ENCODE results near the gene LIPC.

Gene LIPC

DNA sequence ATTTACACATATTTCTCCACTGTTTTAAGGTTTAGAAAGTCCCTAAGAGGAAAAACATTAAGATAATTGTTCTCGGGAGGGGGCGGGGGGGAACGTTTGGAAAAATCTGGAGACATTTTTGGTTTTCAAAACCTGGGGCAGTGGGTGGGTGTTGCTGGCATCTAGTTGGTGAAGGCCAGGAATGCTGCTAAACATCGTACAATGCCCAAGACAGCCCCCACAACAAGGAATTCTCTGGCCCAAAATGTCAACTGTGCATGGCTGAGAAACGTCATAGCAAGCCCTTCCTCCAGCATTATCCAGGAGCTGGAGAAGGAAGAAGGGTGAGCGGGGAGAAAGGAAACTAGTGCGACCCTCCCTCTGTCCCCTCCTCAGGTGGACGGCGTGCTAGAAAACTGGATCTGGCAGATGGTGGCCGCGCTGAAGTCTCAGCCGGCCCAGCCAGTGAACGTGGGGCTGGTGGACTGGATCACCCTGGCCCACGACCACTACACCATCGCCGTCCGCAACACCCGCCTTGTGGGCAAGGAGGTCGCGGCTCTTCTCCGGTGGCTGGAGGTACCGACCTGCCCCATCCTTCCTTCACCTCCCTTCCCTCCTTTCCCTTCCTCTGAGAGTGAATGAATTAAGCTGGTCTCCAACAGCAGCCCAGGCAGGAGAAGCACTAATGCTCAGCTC is 109.8 kb downstream of the LIPC start:
- TF ChIP-seq, protein P1, sequence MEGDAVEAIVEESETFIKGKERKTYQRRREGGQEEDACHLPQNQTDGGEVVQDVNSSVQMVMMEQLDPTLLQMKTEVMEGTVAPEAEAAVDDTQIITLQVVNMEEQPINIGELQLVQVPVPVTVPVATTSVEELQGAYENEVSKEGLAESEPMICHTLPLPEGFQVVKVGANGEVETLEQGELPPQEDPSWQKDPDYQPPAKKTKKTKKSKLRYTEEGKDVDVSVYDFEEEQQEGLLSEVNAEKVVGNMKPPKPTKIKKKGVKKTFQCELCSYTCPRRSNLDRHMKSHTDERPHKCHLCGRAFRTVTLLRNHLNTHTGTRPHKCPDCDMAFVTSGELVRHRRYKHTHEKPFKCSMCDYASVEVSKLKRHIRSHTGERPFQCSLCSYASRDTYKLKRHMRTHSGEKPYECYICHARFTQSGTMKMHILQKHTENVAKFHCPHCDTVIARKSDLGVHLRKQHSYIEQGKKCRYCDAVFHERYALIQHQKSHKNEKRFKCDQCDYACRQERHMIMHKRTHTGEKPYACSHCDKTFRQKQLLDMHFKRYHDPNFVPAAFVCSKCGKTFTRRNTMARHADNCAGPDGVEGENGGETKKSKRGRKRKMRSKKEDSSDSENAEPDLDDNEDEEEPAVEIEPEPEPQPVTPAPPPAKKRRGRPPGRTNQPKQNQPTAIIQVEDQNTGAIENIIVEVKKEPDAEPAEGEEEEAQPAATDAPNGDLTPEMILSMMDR (IDR thresholded peaks at IDR 0.05; ENCODE audit: low read depth, low read length) = no peak
- in situ Hi-C loops (cut with HindIII; ENCODE audit: low sequenced_read_pairs) = no loop called here
- no peak for DNase-seq (ENCODE audit: low read depth, low spot score)
- H3K4me3 ChIP-seq (ENCODE audit: low read depth, low read length) = no peak overlapping the region

- TF ChIP-seq, protein P1 (IDR thresholded peaks at IDR 0.05; ENCODE audit: low read depth, low read length) = no peak
- DNase-seq (ENCODE audit: low read depth, low spot score) = no peak
- H3K4me3 ChIP-seq (ENCODE audit: low read depth, low read length) = no peak overlapping the region
- in situ Hi-C loops (cut with HindIII; ENCODE audit: low sequenced_read_pairs) = no loop called here
Measured at GRCh38 chr15:58543664-58544335, 112.0 kb downstream of the LIPC start.

DNA sequence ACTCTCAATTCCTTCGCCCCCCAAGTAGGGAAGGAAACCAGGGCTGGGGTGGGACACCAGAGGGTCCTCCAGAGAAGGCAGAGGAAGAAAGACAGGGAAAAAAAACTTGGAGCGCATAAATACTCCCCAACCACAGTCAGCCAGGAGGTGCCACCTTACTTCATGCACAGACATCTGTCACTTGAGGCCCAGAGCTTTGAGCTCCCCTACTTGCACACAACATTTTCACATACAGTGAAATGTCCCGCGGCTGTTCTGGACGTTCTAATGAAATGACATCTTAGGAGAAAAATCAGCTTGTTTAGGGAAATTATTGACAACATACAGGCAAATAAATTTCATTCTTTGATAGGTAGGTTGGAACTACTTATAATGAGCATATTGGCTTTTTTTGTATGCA is 113.0 kb downstream of the LIPC start:
- in situ Hi-C loops (cut with HindIII; ENCODE audit: low sequenced_read_pairs) = no loop called here
- TF ChIP-seq, protein P1 (IDR thresholded peaks at IDR 0.05; ENCODE audit: low read depth, low read length) = no peak
- H3K4me3 ChIP-seq (ENCODE audit: low read depth, low read length) = no peak overlapping the region
- DNase-seq (ENCODE audit: low read depth, low spot score) = no peak

DNA sequence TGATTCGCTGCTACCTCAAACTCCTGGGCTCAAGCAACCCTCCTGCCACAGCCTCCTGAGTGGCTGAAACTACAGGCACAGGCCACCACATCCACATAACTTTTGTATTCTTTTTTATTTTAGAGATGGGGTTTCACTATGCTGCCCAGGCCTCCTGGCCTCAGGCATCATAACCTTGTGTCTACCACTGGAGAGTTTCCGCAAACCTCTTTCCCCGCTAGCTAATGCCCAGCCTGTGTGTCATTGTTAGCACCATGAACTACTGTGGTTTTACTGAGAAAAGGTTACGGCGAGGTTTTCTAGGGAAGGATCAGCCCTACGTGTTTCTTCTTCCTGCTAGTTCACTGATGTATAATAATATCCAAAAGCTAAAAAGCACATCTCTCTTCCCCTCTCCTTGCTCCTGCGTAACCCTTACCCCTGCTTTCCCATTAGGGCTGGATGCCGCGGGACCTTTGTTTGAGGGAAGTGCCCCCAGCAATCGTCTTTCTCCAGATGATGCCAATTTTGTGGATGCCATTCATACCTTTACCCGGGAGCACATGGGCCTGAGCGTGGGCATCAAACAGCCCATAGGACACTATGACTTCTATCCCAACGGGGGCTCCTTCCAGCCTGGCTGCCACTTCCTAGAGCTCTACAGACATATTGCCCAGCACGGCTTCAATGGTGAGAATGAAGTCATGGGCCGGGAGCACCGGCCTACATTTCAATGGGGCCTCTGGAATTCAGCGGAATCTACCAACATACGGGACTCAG is 113.7 kb downstream of the LIPC start:
- in situ Hi-C loops (cut with HindIII; ENCODE audit: low sequenced_read_pairs) = no loop called here
- DNase-seq (ENCODE audit: low read depth, low spot score) = peak; percentile 61
- no peak overlapping the region for H3K4me3 ChIP-seq (ENCODE audit: low read depth, low read length)
- TF ChIP-seq, protein P1 (IDR thresholded peaks at IDR 0.05; ENCODE audit: low read depth, low read length) = no peak

- no peak for DNase-seq (ENCODE audit: low read depth, low spot score)
- in situ Hi-C loops (cut with HindIII; ENCODE audit: low sequenced_read_pairs) = no loop called here
- TF ChIP-seq, protein P1 (IDR thresholded peaks at IDR 0.05; ENCODE audit: low read depth, low read length) = no peak
- H3K4me3 ChIP-seq (ENCODE audit: low read depth, low read length) = no peak overlapping the region
Measured at GRCh38 chr15:58546066-58546591, 114.3 kb downstream of the LIPC start.
